GM21360 (cell line): ENCODE results near the gene NTN5.
"Not testable (repeated sequence)": the region's sequence is repeated elsewhere in the genome, so short reads cannot be mapped to it uniquely, and the experiment has no call there.

Experiments used
- ATAC-seq: cut with Tn5 transposase; IDR thresholded peaks from one replicate; pipeline ENCODE4 v1.9.1; 2021; ENCODE audit warnings: mild to moderate bottlenecking, moderate library complexity; ENCODE audit not compliant: unreplicated experiment

The NTN5 gene

DNA sequence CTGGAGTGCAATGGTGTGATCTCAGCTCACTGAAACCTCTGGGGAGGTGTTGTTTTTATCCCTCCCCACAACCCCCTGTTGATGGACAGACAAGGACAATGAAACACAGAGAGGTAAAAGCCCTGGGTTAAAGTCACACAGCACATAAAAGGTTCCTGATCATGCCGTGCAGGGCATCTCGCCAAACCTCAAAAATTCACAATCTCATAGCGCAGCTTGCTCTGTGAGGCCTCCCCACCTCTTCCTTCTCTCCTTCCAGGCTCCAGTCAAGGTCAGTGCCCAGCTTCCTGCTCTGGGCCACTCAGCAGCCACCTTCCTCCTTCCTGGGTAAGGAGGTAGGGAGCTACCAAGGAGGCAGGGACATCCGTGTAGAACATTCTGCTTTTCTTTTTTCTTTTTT lies 25.2 kb upstream of the NTN5 start:
- ATAC-seq, result no peak

DNA sequence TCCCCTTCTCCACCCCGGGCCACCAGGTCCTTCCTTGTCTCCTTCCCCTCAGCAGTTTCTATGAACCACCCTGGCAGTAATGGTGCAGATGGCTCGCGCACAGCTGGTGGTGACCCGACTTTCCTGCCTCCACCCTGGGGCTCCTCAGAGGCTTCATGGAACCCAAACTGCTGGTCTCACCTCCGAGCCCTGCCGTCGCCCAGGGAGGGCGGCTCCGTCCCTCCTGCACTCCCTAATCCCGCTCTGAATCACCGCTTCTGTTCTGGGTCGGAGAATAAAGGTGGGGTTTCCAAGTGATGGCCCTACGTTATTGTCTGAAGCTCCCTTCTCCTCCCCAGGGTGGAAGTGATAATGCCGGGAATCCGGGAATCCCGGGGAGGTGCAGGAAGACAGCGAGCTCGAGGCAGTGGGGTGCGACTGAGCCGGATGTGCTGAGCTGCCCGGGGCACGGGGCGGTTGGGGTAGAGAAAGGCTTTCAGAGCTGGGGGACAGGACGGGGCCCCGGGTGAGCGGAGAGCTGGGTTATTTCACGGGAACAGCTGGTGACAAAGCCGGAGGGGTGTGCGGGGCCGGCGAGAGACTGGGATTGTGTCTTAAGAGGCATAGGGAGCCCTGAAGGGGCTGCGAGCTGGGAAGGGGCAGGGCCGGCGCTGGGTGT lies 23.7 kb upstream of the NTN5 start:
- no peak for ATAC-seq

DNA sequence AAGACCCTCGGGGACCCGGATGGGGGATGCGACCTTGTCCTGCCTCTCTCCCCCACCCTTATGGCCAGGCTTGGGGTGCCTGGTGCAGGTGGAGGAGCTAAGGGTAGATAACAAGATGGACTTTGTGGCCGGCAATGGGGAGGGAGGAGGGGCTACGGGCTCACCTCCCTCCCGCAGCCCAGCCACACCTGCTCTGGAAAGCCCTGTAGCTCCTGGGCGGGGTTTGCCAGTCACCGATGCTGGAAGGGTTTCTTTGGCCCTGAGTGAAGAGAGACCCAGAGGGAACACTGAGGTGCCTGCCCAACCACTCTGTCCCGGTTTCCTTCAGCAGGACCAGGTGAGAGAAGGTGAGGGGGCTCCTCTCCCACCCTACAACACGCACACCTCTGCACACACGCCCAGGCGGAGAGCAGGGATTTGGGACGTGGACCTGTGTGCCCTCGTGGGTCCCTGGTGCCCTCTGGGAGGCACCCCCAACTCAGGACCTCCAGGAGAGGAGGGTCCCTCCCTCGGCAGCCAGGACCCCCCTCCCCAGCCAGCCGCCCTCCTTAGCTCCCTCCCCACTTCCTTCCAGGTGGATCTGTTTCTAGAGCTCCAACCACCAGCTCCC lies 23.0 kb upstream of the NTN5 start, which contains the start of gene FUT2:
Gene FUT2, plus strand, starts transcription at position 229 of the 610 bp plus-strand sequence. CDS start 6,986 bp downstream, outside the sequence.
- no peak for ATAC-seq

DNA sequence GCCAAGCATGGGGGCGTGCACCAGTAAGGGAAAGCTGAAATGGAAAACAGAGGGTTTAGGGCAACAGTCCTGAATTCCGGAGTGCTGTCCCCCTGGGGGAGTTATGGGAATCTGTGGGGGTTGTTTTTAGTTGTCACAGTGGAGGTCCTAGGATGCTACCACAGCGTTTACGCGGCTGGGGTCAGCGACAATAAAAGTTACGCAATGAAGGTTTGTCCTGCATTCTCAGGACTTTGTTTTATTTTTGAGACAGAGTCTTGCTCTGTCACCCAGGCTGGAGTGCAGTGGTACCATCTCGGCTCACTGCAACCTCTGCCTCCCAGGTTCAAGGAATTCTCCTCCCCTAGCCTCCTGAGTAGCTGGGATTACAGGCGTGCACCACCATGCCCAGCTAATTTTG lies 20.8 kb upstream of the NTN5 start:
- not testable (repeated sequence) for ATAC-seq

DNA sequence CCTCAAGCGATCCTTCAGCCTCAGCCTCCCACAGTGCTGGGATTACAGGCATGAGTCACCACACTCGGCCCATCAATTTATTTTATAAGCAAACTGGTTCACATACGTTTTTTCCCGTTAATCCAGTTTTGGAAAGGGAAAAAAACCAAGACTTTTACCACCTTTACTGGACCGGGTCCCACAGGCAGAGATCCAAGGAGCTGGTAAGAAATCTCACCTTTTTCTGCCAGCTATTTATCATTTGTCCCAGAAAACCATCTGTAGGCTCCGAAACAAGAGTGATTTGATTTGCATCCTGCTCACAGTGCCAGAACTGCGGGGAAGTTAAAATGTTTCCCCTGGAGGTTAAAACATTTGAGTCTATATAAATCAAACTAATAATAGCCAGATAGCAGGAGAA lies 16.6 kb upstream of the NTN5 start:
- ATAC-seq, result no peak

DNA sequence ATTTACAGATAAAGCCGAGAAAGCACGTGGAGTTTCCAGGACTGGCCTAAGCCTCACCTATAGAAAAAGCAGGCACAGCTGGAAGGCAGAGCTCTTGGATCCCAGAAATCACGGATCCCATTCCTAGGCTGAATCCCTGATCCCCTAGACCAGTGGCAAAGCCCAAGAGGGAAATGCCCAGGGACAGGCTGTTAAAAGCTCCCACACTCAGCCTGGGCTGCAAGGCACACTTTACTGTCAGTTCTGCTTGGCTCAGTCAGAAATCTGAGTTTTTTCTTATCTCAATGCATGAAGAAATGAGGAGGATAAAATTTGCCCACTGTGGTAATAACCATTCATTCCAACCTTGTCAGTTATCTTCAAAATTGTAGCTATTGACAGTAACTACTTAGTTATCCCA lies 15.0 kb upstream of the NTN5 start:
- no peak for ATAC-seq

DNA sequence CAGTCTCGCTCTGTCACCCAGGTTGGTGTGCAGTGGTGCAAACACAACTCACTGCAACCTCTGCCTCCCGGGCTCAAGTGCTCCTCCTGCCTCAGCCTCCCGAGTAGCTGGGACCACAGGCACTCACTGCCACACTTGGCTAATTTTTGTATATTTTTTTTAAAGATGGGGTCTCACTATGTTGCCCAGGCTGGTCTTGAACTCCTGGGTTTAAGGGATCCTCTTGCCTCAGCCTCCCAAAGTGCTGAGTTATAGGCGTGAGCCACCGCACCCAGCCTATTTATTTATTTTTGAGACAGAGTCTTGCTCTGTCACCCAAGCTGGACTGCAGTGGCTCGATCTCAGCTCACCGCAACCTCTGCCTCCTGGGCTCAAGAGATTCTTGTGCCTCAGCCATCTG lies 13.8 kb upstream of the NTN5 start:
- ATAC-seq, result not testable (repeated sequence)

DNA sequence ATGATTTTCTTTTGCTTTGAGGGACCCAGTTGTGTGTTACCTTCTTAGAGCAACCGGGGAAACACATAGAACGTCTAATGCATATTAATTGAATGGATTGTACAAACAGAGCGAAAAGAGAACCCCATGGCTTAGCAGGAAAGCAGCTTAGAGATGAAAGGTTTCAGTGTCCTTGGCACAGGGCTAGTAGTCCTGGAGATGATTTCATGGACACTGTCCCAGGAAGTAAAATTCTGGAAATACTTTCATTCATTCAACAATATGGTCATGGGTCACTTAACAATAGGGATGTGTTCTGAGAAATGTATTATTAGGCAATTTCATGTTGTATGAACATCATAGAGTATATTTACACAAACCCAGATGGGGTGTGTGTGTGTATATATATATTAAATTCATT lies 13.3 kb upstream of the NTN5 start:
- ATAC-seq, result no peak

DNA sequence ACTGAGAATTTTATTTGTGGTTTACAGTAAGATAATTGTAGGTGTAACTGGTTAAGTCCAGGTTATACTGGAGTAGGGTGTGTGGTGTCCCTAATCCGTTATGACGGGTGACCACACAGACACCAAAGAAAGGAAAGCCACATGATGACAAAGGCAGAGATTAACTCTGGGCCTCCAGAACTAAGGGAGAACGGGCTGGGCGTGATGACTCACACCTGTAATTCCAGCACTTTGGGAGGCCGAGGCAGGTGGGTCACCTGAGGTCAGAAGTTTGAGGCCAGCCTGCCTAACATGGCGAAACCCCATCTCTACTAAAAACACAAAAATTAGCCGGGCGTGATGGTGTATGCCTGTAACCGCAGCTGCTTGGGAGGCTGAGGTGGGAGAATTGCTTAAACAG lies 12.8 kb upstream of the NTN5 start:
- no peak for ATAC-seq

DNA sequence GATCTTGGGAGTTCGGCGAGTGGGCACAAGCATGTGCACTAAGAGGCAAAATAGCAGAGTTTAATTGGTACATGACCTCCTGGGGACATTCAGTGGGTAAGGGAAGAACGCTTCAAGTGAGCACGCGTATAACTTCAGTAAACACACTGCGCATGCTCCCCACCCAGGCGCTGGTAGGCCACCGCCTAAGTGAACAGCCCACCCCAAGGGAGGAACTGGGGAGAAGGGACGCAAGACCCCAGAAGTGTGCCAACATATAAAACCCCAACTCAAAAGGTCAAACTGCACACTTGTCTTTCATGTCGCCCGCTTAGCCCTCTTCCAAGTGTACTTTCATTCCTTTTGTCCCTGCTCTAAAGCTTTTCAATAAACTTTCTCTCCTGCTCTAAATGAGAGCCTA lies 10.5 kb upstream of the NTN5 start:
- no peak for ATAC-seq

DNA sequence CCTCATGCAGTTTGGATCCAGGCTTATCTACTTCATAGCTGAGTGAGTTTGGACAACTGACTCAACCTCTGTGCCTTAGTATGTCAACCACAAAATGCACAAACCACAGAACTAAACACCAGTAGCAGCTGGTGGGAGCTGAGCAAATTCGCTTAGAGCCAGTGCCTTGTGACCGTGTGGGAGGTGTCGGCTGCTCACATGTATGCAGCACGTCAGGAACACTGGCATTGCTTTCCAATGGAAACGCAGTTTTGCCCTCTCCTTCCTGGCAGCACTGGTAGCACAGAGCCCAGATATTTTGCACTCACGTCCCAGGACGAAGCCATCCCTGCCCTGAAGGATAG lies 8.3 kb upstream of the NTN5 start:
- ATAC-seq, result no peak

DNA sequence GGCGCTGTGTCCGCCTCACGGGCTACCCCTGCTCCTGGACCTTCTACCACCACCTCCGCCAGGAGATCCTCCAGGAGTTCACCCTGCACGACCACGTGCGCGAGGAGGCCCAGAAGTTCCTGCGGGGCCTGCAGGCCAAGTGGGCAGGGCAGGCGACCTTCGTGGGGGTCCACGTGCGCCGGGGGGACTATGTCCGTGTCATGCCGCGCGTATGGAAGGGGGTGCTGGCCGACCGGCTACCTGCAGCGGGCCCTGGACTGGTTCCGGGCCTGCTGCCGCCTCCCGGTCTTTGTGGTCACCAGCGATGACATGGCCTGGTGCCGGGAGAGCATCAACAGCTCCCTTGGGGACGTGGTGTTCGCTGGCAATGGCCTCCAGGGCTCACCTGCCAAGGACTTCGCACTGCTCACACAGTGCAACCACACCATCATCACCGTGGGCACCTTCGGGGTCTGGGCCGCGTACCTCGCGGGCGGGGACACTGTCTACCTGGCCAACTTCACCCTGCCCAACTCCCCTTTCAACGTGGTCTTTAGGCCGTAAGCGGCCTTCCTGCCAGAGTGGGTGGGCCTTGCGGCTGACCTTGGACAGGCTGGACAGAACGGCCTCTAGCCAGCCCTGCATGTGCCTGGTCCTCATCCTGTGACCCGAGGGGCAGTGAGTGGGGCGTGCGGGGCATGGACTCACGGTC lies 7.8 kb upstream of the NTN5 start:
- ATAC-seq, result no peak

DNA sequence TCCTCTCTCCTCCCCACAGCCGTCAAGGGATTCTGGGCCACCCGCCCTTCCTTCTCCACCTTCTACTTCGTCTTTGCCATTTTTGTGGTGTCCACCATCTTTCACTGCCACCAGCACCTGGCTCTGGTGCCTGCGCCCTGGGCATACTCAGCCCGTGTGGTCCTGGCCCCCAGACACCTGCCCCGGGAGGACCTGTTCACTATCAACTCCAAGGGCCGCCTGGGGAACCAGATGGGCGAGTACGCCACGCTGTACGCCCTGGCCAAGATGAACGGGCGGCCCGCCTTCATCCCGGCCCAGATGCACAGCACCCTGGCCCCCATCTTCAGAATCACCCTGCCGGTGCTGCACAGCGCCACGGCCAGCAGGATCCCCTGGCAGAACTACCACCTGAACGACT lies 7.2 kb upstream of the NTN5 start:
- not testable (repeated sequence) for ATAC-seq

DNA sequence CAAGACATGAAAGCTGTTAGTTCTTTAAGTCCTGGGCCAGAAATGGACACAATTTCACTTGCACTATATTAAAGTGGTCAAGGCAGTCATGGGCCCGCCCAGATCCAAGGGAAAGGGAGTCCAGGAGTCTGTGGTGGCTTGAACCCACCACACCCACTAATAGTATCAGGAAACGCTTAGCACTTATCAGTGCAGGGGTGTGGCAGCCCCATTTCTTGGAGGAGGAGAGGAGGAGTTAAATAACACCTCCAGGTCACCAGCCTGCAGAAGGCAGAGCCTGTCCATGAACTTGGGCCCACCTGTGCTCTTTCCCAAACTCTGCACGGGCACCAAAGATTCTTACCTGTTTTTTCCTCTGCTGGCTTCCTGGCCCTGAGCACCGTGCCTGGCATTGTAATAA lies 5.4 kb upstream of the NTN5 start:
- no peak for ATAC-seq

DNA sequence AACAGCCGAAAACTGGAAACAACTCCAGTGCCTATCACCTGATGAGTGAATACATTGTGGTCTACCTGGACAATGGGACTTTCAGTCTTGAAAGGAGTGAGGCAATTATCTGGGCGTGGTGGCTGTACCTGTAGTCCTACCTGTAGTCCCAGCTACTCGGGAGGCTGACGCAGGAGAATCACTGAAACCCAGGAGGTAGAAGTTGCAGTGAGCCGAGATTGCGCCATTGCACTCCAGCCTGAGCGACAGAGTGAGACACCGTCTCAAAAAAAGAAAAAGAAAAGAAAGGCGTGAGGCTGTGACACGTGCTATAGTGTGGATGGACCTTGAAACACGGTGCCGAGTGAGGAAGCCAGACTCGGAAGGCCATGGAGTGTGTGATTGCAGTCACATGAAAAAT lies 4.1 kb upstream of the NTN5 start:
- ATAC-seq, result no peak

DNA sequence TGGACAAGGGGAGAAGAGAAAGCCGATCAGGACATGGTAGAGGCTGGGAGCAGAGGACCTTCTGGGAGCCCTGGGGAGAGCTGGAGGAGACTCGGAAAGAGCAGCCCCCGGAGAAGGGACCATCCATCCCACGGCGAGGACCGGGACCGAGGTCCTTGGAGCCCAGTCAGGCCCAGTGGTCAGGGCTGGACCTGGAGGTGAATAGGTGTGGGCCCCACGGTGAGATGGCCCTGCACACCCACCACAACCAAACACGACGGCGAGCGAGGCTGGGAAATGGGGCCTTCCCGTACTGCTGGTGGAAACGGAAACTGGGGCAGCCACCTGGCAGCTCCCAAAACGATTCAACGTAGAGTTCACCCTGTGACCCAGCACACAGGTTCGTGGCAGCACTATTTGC lies 3.7 kb upstream of the NTN5 start:
- no peak for ATAC-seq

DNA sequence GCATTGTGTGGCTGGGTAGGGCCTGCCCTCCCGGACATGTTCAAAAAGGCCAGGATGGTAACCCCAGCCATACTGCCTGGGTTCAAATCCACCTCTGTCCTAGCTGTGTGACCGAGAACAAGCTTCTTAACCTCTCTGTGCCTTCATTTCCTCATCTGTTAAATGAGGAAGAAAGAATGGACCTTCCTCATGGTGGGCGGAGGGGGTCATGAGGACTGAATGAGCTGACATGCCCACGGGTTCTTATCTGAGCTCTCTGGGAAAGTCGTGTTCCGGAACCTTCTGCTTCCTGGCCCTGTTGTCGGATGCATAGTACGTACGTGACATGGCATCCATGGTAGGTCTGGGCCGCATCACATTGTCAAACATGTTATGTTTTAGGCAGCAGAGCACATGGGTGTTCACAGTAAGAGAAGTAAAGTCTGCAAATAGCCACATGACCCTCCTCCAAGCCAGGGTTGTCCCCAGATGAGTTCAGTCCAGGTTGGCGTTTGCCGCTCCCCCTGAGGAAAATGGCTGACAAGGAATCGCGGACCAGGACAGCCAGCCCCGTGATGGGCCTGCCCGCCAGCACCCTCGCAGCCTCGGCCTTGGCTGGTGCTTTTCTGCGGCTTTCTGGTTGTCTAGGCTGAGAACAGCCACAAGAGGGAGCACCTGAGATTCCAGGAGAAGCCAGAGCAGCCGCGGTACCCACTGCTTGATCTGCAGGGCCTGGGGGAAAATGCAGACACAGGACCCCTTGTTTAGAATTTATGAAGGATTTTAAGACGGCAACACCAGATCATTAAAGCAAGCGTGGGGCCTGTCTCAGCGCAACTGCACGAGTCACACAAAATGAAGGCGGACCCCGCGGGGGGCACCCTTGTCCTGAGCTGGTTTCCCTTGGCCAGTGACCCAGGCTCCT lies 2.4 kb upstream of the NTN5 start:
- ATAC-seq, result no peak

DNA sequence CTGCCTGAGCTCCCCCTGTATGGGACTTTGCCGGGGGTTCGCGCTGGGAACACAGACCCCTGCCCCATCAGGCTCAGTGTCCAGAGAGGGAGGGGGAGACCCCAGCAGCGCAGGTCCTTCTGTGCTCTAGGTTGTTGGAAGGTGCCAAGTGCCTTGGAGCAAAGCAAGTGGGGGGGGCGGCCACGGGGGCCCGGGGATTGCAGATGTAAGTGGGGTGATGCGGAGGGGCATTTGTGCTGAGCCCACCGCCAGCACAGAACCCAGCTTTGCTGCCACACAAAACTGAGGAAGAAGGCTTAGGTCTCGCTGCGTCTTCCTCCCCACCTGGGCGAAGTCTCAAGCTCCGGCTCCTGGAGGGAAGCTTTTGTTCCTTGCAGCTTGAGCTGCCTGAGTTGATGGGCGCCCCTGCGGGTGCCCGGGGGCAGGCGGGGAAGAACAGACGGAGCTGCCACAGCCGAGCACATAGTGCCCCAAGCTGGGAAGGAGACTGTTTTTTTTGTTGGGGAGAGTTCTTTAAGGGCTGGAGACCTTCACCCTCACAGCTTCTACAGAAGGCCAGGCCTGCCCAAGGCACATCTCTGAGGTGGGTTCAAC lies 1.5 kb upstream of the NTN5 start:
- no peak for ATAC-seq

DNA sequence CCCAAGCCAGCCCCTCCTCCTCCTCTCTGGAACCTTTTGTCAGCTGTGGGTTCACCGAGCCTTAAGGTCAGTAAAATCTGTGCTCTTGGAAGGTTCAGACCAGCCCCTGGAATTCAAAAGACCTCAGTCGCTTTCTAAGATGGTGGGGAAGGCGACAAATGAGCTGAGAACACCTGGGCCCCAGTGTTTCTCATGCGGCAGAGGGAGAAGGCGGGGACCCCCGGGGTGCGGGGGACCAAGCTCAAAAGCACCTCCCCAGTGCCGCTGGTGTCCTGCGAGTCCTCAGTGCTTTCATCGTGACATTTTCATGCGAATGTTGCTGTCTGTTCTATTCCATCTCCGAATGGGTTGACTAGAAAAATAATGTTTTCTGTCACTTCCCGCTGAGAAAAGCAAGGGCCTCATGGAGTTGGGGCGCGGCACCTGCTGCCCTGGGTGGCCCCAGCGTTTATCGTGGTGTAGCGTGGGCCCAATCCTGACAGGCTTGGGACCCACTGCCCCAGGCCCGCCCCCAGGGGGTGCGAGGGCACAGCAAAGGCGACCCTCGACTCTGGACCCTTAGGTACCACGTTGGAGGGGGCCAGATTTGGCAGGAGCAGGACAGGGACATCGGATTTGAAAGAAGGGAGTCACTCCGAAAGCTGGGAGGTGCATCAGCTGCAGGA lies 751 bp upstream of the NTN5 start:
- ATAC-seq, result no peak

DNA sequence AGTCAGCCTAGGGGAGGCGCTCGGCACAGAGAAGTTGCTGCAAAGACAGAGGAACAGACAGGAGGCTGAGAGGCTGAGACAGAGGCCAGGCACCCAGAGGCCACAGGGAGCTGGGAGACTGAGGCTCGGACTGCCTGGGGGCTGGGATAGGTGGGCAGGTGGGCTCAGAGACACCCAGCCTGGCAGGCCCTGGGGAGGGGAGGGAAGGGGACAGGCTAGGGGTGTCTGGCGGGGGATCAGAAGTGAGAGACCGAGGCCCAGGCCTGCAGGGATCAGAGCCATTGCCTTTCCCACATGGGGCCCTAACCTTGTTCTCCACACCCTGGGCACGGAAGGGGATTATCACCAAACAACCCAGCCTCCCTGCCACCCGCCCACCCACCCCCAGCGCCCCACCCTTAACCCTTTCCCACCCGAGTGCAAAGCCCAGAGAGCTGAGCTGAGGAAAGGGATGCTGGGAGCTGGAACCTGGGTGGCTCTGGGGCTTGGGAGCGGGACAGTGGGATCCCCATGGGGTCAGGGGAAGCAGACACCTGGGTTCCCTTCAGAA lies 1.3 kb downstream of the NTN5 start:
- ATAC-seq, result no peak
